BE2C (cell line): Measurements from ENCODE around the gene C10orf62.

Experiments
- DNase-seq: peaks from one replicate; pipeline ENCODE4 v3.0.0-alpha.2; 2020
- H3K27me3 ChIP-seq: fragments of 250-450 bp; sonication (Bioruptor Pico); 2 replicates; pipeline ENCODE4 v1.5.1; 2020; ENCODE audit warnings: mild to moderate bottlenecking
- H3K36me3 ChIP-seq: fragments of 250-450 bp; sonication (Bioruptor Pico); 2 replicates; pipeline ENCODE4 v1.5.1; 2020; ENCODE audit warnings: mild to moderate bottlenecking
- H3K4me1 ChIP-seq: fragments of 250-450 bp; sonication (Bioruptor Pico); 2 replicates; pipeline ENCODE4 v1.5.1; 2020
- H3K4me3 ChIP-seq: 2 replicates; pipeline ENCODE4 v1.5.1; 2011; ENCODE audit warnings: low read depth, low read length
- H3K9me3 ChIP-seq: fragments of 250-450 bp; sonication (Bioruptor Pico); 2 replicates; pipeline ENCODE4 v1.5.1; 2020
- CTCF ChIP-seq: IDR thresholded peaks from 2 replicates; pipeline ENCODE4 v1.5.1; 2012; ENCODE audit warnings: mild to moderate bottlenecking, low read depth, low read length

C10orf62 gene

GRCh38 chr10:97590748-97591495, 1.4 kb downstream of the C10orf62 start:
- DNase-seq = no peak
- H3K4me3 ChIP-seq = no peak overlapping the region
- H3K4me1 ChIP-seq = peaks cover 8% of the 10 kb centered on the region
- H3K27me3 ChIP-seq = no peaks in the 10 kb centered on the region
- no peaks in the 10 kb centered on the region for H3K9me3 ChIP-seq
- TF ChIP-seq CTCF = no peak
- no peaks in the 10 kb centered on the region for H3K36me3 ChIP-seq

- Histone ChIP-seq H3K4me3 (no peak overlapping the region), H3K36me3 (no peaks in the 10 kb centered on the region), H3K27me3 (no peaks in the 10 kb centered on the region), H3K4me1 (peaks cover 15% of the 10 kb centered on the region), H3K9me3 (no peaks in the 10 kb centered on the region)
- no peak for TF ChIP-seq CTCF
- DNase-seq = no peak
These were observed 3.9 kb downstream of the C10orf62 start for GRCh38 chr10:97593421-97593820.

GRCh38 chr10:97596101-97597082, 6.9 kb downstream of the C10orf62 start:
- Histone ChIP-seq H3K9me3 (no peaks in the 10 kb centered on the region), H3K36me3 (no peaks in the 10 kb centered on the region), H3K4me1 (peaks cover 9% of the 10 kb centered on the region), H3K4me3 (no peak overlapping the region), H3K27me3 (no peaks in the 10 kb centered on the region)
- no peak for DNase-seq
- no peak for TF ChIP-seq CTCF

- Histone ChIP-seq H3K36me3 (no peaks in the 10 kb centered on the region), H3K9me3 (no peaks in the 10 kb centered on the region), H3K4me1 (peaks cover 9% of the 10 kb centered on the region), H3K4me3 (no peak overlapping the region), H3K27me3 (no peaks in the 10 kb centered on the region)
- TF ChIP-seq CTCF = no peak
- DNase-seq = no peak
These were observed 8.3 kb downstream of the C10orf62 start for GRCh38 chr10:97597778-97598177.

- Histone ChIP-seq H3K27me3 (no peaks in the 10 kb centered on the region), H3K36me3 (no peaks in the 10 kb centered on the region), H3K9me3 (no peaks in the 10 kb centered on the region), H3K4me1 (peaks cover 9% of the 10 kb centered on the region), H3K4me3 (no peak overlapping the region)
- TF ChIP-seq CTCF = no peak
- no peak for DNase-seq
These were observed 9.1 kb downstream of the C10orf62 start for GRCh38 chr10:97598407-97599271.
